Upper lobe of left lung (tissue), 4 donors: ENCODE results near the gene OBSCN.

Source experiments
- CTCF ChIP-seq, 6 experiments: fragments of 450-650 bp in 4 of 6; fragments of 200-600 bp in 2 of 6; sonication (generic) in 2 of 6; IDR thresholded peaks; one replicate each; pipeline ENCODE4 v1.5.1; 2016 to 2019; ENCODE audit warnings: antibody characterized with exemption in 6 of 6
- POLR2AphosphoS5 ChIP-seq, 2 donors: sonication (generic); formaldehyde crosslinking; IDR thresholded peaks; one replicate each; pipeline ENCODE4 v1.5.1; 2017; ENCODE audit warnings: antibody characterized with exemption in 2 of 2

GRCh38 chr1:228373681-228374571 lies 166.1 kb downstream of the OBSCN start:
- TF ChIP-seq CTCF (IDR thresholded peaks at IDR 0.05), result no peak
- TF ChIP-seq POLR2AphosphoS5 (IDR thresholded peaks at IDR 0.05), result no peak
